ENCODE results near the gene UBE2L5. TPM values are rescaled to one million over a fixed set of nuclear protein-coding genes. Genes with fewer than 3 reads are reported as not detected.
A peak's percentile ranks its signal among the peaks of the same experiment; 100 is the strongest.

UBE2L5 gene
- total and polyA plus RNA-seq, 2 donors (not counting 1 experiment from before 2014, with no cell fraction given) = 0.20 TPM; not detected in 1

DNA sequence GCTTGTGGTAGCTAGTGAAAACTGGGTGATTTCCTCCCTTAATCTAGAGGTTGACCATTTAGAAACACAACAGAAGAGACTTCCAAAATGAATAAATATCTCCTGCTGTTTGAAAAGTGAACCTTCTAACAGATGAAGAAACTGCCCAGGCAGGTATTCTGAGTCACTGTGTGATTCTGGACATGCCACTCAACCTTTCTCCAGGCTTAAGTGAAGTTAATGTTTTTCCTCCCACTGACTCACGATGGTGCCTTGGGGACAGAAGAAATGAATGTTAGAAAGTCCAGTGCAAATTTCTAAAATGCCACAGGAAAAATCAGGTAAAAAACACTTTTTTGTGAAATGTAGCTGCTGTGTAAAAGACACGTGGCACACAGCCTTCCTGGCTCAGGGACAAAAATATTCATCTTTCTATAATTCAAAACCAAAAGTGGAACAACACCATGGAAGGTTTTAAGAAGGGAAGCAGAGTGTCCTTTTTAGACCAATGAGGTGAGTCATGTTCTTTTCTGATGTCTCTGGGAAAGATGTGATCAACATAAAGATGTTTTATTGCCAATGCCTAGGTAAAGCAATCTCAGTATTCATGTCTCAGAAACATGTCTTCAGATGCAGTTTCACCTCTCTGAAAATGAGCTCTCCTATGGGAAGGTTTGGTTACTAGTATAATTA, 9.1 kb downstream of the UBE2L5 start:
- no peaks in the 10 kb centered on the region for H3K27me3 ChIP-seq (ENCODE audit: control insufficient read depth, insufficient read depth, low read length)
- no peak overlapping the region for H3K9ac ChIP-seq (ENCODE audit: insufficient read depth, low read length)
- TF ChIP-seq, protein P1, sequence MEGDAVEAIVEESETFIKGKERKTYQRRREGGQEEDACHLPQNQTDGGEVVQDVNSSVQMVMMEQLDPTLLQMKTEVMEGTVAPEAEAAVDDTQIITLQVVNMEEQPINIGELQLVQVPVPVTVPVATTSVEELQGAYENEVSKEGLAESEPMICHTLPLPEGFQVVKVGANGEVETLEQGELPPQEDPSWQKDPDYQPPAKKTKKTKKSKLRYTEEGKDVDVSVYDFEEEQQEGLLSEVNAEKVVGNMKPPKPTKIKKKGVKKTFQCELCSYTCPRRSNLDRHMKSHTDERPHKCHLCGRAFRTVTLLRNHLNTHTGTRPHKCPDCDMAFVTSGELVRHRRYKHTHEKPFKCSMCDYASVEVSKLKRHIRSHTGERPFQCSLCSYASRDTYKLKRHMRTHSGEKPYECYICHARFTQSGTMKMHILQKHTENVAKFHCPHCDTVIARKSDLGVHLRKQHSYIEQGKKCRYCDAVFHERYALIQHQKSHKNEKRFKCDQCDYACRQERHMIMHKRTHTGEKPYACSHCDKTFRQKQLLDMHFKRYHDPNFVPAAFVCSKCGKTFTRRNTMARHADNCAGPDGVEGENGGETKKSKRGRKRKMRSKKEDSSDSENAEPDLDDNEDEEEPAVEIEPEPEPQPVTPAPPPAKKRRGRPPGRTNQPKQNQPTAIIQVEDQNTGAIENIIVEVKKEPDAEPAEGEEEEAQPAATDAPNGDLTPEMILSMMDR (conservative IDR thresholded peaks at IDR 0.05 in 1 of 2, IDR thresholded peaks at IDR 0.05 in 1 of 2; ENCODE audit: low read depth in 1 of 2, low read length in 2 of 2) = no peak
- H3K9me3 ChIP-seq (ENCODE audit: control insufficient read depth, insufficient read depth, low read depth, low read length) = no peaks in the 10 kb centered on the region
- peak in 1 of 2 donors; percentile 45 for DNase-seq (ENCODE audit: low read depth in 2 of 2)
- H3K4me2 ChIP-seq (ENCODE audit: extremely low read depth, insufficient read depth, low read length) = no peak overlapping the region
- H3K4me3 ChIP-seq (replicated peaks in 1 of 4; ENCODE audit: control extremely low read depth in 1 of 4, insufficient read depth in 1 of 4, low read depth in 3 of 4, low read length in 4 of 4) = no peak overlapping the region
- H3K4me1 ChIP-seq (ENCODE audit: control insufficient read depth, extremely low read depth, insufficient read depth, low read length) = peaks cover 13% of the 10 kb centered on the region
- no peak overlapping the region for H3K27ac ChIP-seq (ENCODE audit: insufficient read depth, low read length)
- no peaks in the 10 kb centered on the region for H3K36me3 ChIP-seq (ENCODE audit: control insufficient read depth, insufficient read depth, low read length)
- H2AFZ ChIP-seq (ENCODE audit: low read length) = no peak overlapping the region
- no peaks in the 10 kb centered on the region for H4K20me1 ChIP-seq (ENCODE audit: control insufficient read depth, extremely low read depth, insufficient read depth, low read length)
- H3K79me2 ChIP-seq (ENCODE audit: control insufficient read depth, insufficient read depth, low read length) = no peaks in the 10 kb centered on the region

DNA sequence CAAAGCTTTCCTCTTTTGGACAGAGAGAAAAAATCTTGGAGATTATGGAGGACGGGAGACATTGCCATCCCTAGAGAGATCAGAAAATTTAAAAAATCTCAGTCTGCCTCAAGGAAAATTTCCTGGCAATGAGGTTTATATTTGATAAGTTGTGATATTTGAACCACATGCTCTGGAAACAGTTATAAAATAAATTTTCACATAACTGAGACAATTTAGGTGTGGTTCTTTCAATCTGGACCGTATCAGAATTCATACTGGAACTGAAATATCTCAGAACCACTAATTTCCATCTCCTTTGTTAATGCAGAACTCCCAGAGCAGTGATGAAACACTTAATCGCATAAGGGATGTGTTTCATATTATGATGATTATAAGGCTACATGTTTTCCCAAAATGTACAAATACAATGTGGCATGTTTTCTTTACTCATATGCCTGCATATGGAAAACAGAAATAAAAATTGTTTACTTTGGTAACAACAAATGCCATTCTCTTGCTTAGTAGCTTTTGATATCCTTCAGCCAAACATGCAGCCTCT, 13.7 kb downstream of the UBE2L5 start:
- H2AFZ ChIP-seq (ENCODE audit: low read length) = no peak overlapping the region
- no peaks in the 10 kb centered on the region for H3K36me3 ChIP-seq (ENCODE audit: control insufficient read depth, insufficient read depth, low read length)
- no peaks in the 10 kb centered on the region for H3K9me3 ChIP-seq (ENCODE audit: control insufficient read depth, insufficient read depth, low read depth, low read length)
- peaks cover 5% of the 10 kb centered on the region for H3K27me3 ChIP-seq (ENCODE audit: control insufficient read depth, insufficient read depth, low read length)
- H3K4me3 ChIP-seq (replicated peaks in 1 of 4; ENCODE audit: control extremely low read depth in 1 of 4, insufficient read depth in 1 of 4, low read depth in 3 of 4, low read length in 4 of 4) = no peak overlapping the region
- H3K27ac ChIP-seq (ENCODE audit: insufficient read depth, low read length) = no peak overlapping the region
- DNase-seq (ENCODE audit: low read depth in 2 of 2) = no peak
- H3K4me1 ChIP-seq (ENCODE audit: control insufficient read depth, extremely low read depth, insufficient read depth, low read length) = peaks cover 1% of the 10 kb centered on the region
- H3K4me2 ChIP-seq (ENCODE audit: extremely low read depth, insufficient read depth, low read length) = no peak overlapping the region
- H3K9ac ChIP-seq (ENCODE audit: insufficient read depth, low read length) = no peak overlapping the region
- no peaks in the 10 kb centered on the region for H3K79me2 ChIP-seq (ENCODE audit: control insufficient read depth, insufficient read depth, low read length)
- TF ChIP-seq, protein P1 (conservative IDR thresholded peaks at IDR 0.05 in 1 of 2, IDR thresholded peaks at IDR 0.05 in 1 of 2; ENCODE audit: low read depth in 1 of 2, low read length in 2 of 2) = no peak
- no peak for TF ChIP-seq EZH2 (IDR thresholded peaks at IDR 0.05; ENCODE audit: low read length, missing control alignments)
- H4K20me1 ChIP-seq (ENCODE audit: control insufficient read depth, extremely low read depth, insufficient read depth, low read length) = no peaks in the 10 kb centered on the region

DNA sequence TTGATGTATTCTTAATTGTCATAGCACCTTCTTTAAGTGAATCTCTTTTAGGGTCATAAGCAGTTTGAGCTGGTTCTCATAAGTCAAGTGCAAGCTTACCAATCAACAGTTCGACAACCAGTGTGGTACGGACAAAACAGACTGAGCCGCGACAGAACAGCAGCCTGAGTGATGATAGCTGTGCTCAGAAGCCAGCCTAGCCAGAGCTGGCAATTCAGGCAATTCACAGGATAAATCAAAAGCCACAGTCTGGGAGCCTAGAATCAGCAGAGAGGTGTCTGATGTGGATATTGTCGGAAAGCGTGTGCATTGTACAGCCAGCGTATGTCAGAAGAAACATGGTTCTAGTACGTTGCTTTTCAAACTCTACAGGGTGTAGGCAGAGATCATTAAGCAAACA, 14.9 kb downstream of the UBE2L5 start:
- H2AFZ ChIP-seq (ENCODE audit: low read length) = no peak overlapping the region
- H3K9ac ChIP-seq (ENCODE audit: insufficient read depth, low read length) = no peak overlapping the region
- no peak overlapping the region for H3K4me3 ChIP-seq (replicated peaks in 1 of 4; ENCODE audit: control extremely low read depth in 1 of 4, insufficient read depth in 1 of 4, low read depth in 3 of 4, low read length in 4 of 4)
- H3K27ac ChIP-seq (ENCODE audit: insufficient read depth, low read length) = no peak overlapping the region
- no peak for TF ChIP-seq EZH2 (IDR thresholded peaks at IDR 0.05; ENCODE audit: low read length, missing control alignments)
- TF ChIP-seq, protein P1 (conservative IDR thresholded peaks at IDR 0.05 in 1 of 2, IDR thresholded peaks at IDR 0.05 in 1 of 2; ENCODE audit: low read depth in 1 of 2, low read length in 2 of 2) = no peak
- no peak overlapping the region for H3K4me2 ChIP-seq (ENCODE audit: extremely low read depth, insufficient read depth, low read length)
- no peaks in the 10 kb centered on the region for H3K79me2 ChIP-seq (ENCODE audit: control insufficient read depth, insufficient read depth, low read length)
- H3K4me1 ChIP-seq (ENCODE audit: control insufficient read depth, extremely low read depth, insufficient read depth, low read length) = no peaks in the 10 kb centered on the region
- no peak for DNase-seq (ENCODE audit: low read depth in 2 of 2)
- no peaks in the 10 kb centered on the region for H3K36me3 ChIP-seq (ENCODE audit: control insufficient read depth, insufficient read depth, low read length)
- peaks cover 5% of the 10 kb centered on the region for H3K27me3 ChIP-seq (ENCODE audit: control insufficient read depth, insufficient read depth, low read length)
- no peaks in the 10 kb centered on the region for H3K9me3 ChIP-seq (ENCODE audit: control insufficient read depth, insufficient read depth, low read depth, low read length)
- no peaks in the 10 kb centered on the region for H4K20me1 ChIP-seq (ENCODE audit: control insufficient read depth, extremely low read depth, insufficient read depth, low read length)
